B cell (primary cell): ENCODE results near the gene HOXB7.

Experiments used
- CTCF ChIP-seq: fragments of 200-600 bp; IDR thresholded peaks from one replicate; pipeline ENCODE4 v1.8.0; 2022; ENCODE audit warnings: antibody characterized with exemption, mild to moderate bottlenecking
- EZH2 ChIP-seq: IDR thresholded peaks from 2 replicates; pipeline ENCODE4 v1.6.1; 2012; ENCODE audit warnings: borderline replicate concordance, low read depth, mild to moderate bottlenecking, moderate library complexity, low read length; ENCODE audit not compliant: insufficient read depth, poor library complexity, severe bottlenecking

DNA sequence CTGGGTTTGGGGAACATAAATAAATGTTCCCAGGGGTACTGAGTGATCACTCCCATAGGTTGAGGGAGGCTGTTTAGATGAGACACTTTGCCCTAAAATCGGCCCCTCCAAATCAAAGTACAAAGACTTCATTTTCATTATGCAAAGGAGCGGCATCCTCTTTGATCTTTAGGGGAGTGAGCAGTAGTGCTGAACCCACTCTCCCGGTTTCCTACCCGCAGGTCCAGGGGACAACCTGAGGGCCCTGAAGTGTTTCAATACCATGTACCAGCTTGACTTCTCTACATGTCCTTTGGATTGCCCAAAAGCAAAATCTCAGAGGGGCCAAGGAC is 9.6 kb downstream of the HOXB7 start:
- TF ChIP-seq CTCF (no peak), EZH2 (no peak)
